Measurements from ENCODE around the gene ACSBG1.
A peak's percentile ranks its signal among the peaks of the same experiment; 100 is the strongest.

The ACSBG1 gene

GRCh38 chr15:78222745-78223395 is 11.5 kb downstream of the ACSBG1 start:
- no peak for DNase-seq

DNA sequence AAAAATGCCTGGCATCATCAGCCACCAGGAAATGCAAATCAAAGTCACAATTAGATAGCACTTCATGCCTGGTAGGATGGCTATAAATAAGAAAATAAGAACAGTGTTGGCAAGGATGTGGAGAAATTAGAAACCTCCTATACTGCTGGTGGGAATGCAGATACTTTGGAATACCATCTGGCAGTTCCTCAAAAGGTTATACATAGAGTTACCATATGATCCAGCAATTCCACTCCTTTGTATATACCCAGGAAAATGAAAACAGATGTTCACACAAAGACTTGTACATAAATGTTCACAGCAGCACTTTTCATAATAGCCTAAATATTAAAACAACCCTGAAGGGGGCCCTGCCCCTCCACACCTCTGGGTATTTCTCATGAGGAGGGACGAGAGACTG is 13.7 kb downstream of the ACSBG1 start:
- DNase-seq, result no peak

DNA sequence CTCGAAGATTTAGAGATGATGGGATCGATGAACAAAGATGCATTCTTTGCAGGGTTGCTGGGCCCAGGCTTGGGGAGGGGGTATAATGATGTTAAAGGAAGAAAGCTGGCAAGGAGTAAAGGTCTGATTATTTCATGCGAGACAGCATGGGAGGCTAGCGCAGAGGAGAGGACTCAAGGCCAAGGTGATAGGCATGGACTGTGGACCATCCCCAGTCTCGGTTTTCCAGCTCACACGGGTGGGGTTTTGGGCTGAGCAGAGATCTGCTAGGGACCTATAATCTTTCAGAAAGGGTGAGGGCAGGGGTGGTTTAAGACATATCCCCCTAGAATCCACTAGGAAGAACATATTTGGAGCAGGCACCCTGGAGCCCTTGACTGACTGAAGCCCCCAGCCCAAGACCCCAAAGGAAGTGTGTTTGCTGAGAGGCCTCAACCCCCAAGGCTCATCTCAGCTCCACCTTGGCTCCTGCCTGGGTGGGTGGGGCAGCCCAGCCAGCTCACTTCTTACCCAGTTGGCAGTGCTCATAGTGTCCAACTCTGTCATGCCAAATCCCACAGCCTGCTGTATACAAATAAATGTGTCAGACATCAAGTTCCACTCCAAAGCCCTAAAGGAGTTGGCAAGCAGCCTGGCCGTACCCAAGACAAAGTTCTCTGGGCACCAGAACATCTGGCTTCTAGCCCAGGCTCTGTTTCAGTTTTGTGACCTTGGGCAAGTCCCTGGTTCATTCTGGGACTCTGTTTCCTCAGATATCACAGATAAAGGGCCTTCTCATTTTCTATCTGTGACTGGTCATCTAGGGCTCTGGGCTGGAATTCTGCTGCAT is 17.9 kb downstream of the ACSBG1 start:
- peak in 8 of 14 donors; percentile 31 to 71 (median 60) for DNase-seq

DNA sequence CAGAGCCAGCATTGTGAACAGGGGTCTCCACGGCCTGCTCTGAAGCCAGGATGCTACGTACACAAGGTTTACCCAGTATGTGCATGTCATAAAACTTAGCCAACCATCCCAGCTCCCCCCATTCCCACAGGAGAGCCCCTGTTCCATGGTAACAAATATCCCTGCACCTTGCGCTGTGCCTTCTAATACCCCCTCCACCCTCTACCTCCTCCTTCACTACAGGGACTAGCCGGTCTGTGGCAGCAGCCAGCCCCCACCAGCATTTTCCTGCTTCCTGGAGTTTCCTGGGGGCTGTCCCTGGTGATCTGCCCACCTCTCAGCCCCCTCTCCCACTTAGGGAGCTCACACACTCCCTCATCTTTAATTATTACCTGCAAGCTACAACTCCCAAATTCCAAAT is 20.4 kb downstream of the ACSBG1 start:
- no peak for DNase-seq

DNA sequence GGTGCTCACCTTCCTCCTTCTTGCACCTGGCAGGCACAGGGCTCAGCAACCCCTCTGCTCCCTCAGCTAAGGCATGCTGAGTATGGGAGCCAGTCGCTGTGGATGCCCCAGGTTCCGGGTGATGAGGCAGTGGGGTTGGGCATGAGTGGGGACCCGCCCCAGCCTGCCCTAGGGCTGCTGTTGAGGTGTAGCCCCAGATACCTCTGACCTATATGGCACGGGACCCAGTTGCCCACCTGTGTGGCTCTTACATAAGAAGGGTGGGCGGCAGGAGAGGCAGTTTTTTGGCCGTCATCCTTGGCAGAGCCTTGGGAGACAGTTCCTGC is 21.0 kb downstream of the ACSBG1 start:
- no peak for DNase-seq

DNA sequence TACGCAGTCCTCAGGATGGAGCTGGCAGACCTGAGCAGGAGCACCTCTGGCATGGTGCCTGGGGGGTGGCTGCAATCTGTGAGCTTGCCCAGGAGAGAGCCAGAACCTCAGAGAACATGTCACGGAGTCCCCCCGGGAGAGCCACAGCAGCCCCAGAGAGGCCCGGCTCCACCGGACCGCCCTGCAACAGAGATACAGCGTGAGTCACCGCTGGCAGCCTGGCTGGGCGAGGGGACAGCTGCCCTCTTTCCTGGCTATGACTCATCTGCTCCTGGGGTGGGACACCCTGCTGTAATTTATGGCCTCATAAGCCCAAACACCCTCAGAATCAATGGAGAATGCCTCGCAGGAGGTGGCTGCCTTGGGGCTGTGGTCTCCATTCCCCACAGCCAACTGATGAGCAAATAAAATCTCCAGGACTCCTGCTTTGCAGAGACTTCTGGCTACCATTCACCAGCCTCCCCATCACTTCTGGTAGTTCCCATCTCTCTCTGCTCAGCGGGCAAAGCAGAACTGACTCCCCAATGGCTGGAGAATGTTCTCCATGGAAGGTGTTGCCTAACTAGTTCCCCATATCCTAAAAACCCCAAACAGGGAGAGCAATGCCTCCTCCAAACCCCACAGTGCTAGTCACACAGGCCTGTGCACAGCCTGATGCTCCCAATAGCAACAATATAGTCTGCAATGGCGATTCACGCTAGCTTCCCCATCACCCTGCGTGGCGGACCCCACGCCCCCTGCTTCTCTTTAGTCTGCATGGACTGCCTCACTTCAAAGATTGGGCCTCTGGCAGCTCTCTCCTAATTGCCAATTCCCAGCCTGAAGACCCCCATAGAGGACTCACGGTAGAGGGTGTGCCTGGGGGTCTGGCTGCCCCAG is 21.6 kb downstream of the ACSBG1 start:
- peak in 7 of 14 donors; percentile 32 to 95 (median 65) for DNase-seq

DNA sequence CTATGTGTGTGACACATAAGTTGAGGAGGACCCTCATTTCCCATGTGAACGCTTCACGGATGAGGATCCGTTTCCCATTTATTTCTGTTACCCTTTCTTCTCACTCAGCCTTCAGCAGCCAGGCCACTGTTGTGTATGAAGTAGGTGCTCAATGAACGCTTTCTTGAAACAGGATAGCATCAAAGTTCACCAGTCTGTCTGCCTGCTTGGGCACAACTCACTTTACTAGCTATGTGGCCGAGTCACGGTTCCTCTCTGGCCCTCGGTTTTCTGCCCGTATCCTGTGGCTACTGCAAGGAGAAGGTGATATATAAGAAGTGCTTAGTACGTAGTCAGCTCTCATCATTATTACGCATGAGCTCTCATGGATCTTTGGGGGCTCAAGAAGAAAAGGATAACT is 22.4 kb downstream of the ACSBG1 start:
- DNase-seq, result no peak

DNA sequence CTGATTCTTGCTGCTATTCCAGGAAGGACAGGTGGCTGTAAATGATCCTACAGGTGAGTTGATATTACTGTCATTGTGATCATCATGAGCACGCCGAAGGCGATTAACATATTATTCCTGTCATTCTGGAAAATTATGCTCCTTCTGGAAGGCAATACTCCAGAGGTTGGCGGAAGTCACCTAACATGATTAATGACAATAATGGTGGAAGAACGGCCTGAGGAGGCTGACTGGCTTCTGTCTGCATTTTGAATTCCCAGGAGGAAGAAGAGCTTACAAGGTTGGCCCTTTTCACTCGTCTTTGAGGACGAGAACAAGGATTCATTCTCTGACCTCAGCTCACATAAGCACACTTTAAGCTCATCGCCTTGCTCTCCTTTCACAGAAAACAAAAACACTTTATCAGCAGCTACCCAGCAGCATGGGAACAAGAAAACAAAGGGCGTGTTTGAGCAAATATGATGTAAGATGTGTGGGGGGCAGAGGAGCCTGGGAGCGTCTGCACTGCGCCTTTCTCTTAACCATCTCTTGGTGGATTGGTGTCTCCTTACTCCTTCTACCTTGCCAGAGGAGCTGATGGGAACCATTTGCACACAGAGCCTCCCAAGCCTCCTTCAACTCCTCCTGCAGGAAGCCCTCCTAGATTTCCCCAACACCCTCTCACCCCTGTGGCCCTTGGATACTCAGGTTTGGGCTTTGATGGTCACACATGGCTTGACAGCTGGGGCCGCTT is 23.0 kb downstream of the ACSBG1 start:
- peak in 1 of 14 donors; percentile 23 for DNase-seq

GRCh38 chr15:78210349-78210717 is 24.0 kb downstream of the ACSBG1 start:
- no peak for DNase-seq

GRCh38 chr15:78209646-78210348 is 24.6 kb downstream of the ACSBG1 start:
- DNase-seq, result no peak

GRCh38 chr15:78208887-78209645 is 25.3 kb downstream of the ACSBG1 start:
- peak in 2 of 14 donors; percentile 39 to 75 for DNase-seq

GRCh38 chr15:78208341-78208844 is 26.0 kb downstream of the ACSBG1 start:
- DNase-seq, result no peak

GRCh38 chr15:78207641-78208340 is 26.6 kb downstream of the ACSBG1 start:
- DNase-seq, result no peak

GRCh38 chr15:78207110-78207458 is 27.3 kb downstream of the ACSBG1 start:
- DNase-seq, result peak in 1 of 14 donors; percentile 33

GRCh38 chr15:78206326-78207109 is 27.8 kb downstream of the ACSBG1 start:
- peak in 2 of 14 donors; percentile 37 to 43 for DNase-seq

- DNase-seq, result no peak
Measured at GRCh38 chr15:78205856-78206255, 28.5 kb downstream of the ACSBG1 start.

GRCh38 chr15:78205337-78205736 is 29.0 kb downstream of the ACSBG1 start:
- DNase-seq, result no peak

DNA sequence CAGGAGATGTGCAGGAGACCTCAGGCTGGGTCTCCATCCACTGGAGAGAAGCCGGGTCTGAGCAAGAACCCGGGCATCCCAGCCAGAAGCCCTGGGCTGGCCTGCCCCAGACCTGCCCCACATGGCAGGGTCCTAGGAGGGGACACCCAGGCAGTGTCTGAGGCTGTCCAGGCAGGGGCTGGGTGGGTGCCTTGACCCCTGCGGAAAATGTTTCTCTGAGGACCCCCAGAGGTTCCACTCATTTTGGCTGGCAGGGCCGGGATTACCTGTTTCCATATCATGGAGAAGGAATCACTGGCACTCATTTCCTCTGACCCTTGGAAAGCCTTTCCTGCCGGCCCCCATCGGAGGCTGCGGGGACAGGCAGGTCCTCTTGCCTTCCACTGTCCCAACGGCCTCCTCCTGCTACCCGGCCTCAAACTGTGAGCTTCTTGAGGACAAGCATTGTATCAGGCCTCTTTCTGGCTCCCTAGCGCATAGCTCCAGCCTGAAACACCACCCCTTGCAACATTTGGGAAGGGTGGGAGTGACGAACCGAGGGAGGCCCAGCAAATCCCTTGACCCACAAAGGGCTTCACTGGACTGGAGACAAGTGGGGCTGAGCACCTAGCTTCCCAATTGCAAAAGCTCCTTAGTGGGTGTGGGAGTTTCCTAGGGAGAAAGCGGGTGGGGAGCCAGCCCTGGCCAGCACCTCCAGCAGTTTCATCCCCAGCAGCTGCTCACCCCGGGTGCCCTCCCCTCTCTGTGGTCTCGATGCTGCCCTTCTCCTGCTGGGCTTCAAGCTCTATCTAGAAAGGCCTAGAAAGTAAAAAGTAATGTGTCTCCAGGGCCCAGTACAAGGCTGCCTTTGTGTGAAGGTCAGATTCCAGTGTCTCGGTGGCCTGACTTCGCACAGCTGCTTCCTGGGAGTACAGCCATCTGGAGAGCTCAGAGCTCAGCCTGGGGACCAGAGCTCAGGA is 29.7 kb downstream of the ACSBG1 start:
- peak in 8 of 14 donors; percentile 42 to 71 (median 61) for DNase-seq

All from C1 segment of cervical spinal cord (tissue), 14 donors.